Right lobe of liver (tissue), 4 donors: ENCODE results near the gene NUCB1.

Experiments used
- CTCF ChIP-seq, 4 donors: fragments of 200-600 bp in 3 of 4; fragments of 450-650 bp in 1 of 4; IDR thresholded peaks; one replicate each; pipeline versions ENCODE4 v1.5.1 to v1.8.0; 2016 to 2022; ENCODE audit warnings: antibody characterized with exemption in 4 of 4, mild to moderate bottlenecking in 2 of 4
- POLR2A ChIP-seq: fragments of 450-650 bp; IDR thresholded peaks from one replicate; pipeline ENCODE4 v1.6.1; 2017; ENCODE audit warnings: antibody characterized with exemption, mild to moderate bottlenecking
- donor health status: DM: no; HTN: no; CAD: no.
- donor health status: DM: no; HTN: no; CAD: no.
- donor health status: DM: no; HTN: yes; CAD: no.

GRCh38 chr19:48856921-48857320 is 43.2 kb upstream of the NUCB1 start:
- no peak for TF ChIP-seq CTCF (IDR thresholded peaks at IDR 0.05)
- no peak for TF ChIP-seq POLR2A
